GM12878 (cell line): Measurements from ENCODE around the gene COMT.

ENCODE experiments used
- CEBPB ChIP-seq, 2 experiments: fragments of 150-350 bp in 1 of 2; IDR thresholded peaks; 2 replicates each; pipeline ENCODE4 v1.6.1; 2012 to 2014; ENCODE audit warnings: low read depth in 2 of 2, low read length in 2 of 2, borderline replicate concordance in 1 of 2, inconsistent platforms in 1 of 2
- DPF2 ChIP-seq: fragments of 450-650 bp; IDR thresholded peaks from 2 replicates; pipeline ENCODE4 v1.6.1; 2017; ENCODE audit warnings: mild to moderate bottlenecking
- EZH2 ChIP-seq: IDR thresholded peaks from 2 replicates; pipeline ENCODE4 v1.6.1; 2012; ENCODE audit warnings: low read depth, mild to moderate bottlenecking, control low read depth, inconsistent platforms, low read length, borderline replicate concordance; ENCODE audit not compliant: control insufficient read depth
- POLR2A ChIP-seq: IDR thresholded peaks from 2 replicates; pipeline ENCODE4 v1.6.1; 2011; ENCODE audit warnings: low read depth, mild to moderate bottlenecking, low read length
- POLR2AphosphoS5 ChIP-seq: IDR thresholded peaks from 2 replicates; pipeline ENCODE4 v1.6.1; 2011; ENCODE audit warnings: mild to moderate bottlenecking, low read length, inconsistent platforms
- SIX5 ChIP-seq: IDR thresholded peaks from 2 replicates; pipeline ENCODE4 v1.6.1; 2011; ENCODE audit warnings: mild to moderate bottlenecking, low read depth, low read length, moderate library complexity; ENCODE audit not compliant: severe bottlenecking
- ZSCAN29 ChIP-seq: fragments of 450-650 bp; IDR thresholded peaks from 2 replicates; pipeline ENCODE4 v1.6.1; 2017; ENCODE audit warnings: mild to moderate bottlenecking, moderate library complexity
- TF ChIP-seq, protein P1 (sequence below): IDR thresholded peaks from 2 replicates; pipeline ENCODE4 v1.6.1; 2011; ENCODE audit warnings: mild to moderate bottlenecking, low read depth, low read length, moderate library complexity; ENCODE audit not compliant: insufficient replicate concordance
- TF ChIP-seq, protein P2 (sequence below): fragments of 450-650 bp; IDR thresholded peaks from 2 replicates; pipeline ENCODE4 v1.6.1; 2017; ENCODE audit warnings: borderline replicate concordance
- TF ChIP-seq, protein P3 (sequence below), 3 experiments: IDR thresholded peaks in 2 of 3; conservative IDR thresholded peaks in 1 of 3; 2 replicates each; pipeline ENCODE4 v1.5.1; 2011; ENCODE audit warnings: low read depth in 3 of 3, low read length in 3 of 3, mild to moderate bottlenecking in 3 of 3, control low read depth in 2 of 3, moderate library complexity in 2 of 3, inconsistent platforms in 1 of 3, mixed read lengths in 1 of 3; ENCODE audit not compliant: control insufficient read depth in 2 of 3, insufficient read depth in 1 of 3; ENCODE audit errors: extremely low read depth in 1 of 3

DNA sequence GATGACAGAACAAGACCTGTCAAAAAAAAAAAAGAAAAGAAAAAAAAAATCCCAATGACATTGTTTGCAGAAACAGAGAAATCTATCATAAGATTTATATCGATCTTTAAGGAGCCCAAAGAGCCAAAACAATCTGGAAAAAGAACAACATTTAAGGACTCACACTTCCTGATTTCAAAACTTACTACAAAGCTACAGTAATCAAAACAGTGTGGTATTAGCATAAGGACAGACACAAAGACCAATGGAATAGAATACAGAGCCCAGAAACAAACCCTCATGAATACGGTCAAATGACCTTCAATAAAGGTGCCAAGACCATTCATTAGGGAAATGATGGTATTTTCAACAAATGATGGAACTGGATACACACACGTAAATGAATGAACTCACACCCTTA is 62.9 kb downstream of the COMT start:
- TF ChIP-seq POLR2AphosphoS5 (no peak), DPF2 (no peak), EZH2 (no peak), POLR2A (no peak), CEBPB (IDR thresholded peaks at IDR 0.05; ENCODE audit: borderline replicate concordance in 1 of 2, low read depth in 2 of 2, low read length in 2 of 2) (no peak), SIX5 (no peak), ZSCAN29 (no peak)
- TF ChIP-seq, protein P1, sequence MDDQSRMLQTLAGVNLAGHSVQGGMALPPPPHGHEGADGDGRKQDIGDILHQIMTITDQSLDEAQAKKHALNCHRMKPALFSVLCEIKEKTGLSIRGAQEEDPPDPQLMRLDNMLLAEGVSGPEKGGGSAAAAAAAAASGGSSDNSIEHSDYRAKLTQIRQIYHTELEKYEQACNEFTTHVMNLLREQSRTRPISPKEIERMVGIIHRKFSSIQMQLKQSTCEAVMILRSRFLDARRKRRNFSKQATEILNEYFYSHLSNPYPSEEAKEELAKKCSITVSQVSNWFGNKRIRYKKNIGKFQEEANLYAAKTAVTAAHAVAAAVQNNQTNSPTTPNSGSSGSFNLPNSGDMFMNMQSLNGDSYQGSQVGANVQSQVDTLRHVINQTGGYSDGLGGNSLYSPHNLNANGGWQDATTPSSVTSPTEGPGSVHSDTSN: no peak
- TF ChIP-seq, protein P2, sequence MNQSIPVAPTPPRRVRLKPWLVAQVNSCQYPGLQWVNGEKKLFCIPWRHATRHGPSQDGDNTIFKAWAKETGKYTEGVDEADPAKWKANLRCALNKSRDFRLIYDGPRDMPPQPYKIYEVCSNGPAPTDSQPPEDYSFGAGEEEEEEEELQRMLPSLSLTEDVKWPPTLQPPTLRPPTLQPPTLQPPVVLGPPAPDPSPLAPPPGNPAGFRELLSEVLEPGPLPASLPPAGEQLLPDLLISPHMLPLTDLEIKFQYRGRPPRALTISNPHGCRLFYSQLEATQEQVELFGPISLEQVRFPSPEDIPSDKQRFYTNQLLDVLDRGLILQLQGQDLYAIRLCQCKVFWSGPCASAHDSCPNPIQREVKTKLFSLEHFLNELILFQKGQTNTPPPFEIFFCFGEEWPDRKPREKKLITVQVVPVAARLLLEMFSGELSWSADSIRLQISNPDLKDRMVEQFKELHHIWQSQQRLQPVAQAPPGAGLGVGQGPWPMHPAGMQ: no peak
- TF ChIP-seq, protein P3, sequence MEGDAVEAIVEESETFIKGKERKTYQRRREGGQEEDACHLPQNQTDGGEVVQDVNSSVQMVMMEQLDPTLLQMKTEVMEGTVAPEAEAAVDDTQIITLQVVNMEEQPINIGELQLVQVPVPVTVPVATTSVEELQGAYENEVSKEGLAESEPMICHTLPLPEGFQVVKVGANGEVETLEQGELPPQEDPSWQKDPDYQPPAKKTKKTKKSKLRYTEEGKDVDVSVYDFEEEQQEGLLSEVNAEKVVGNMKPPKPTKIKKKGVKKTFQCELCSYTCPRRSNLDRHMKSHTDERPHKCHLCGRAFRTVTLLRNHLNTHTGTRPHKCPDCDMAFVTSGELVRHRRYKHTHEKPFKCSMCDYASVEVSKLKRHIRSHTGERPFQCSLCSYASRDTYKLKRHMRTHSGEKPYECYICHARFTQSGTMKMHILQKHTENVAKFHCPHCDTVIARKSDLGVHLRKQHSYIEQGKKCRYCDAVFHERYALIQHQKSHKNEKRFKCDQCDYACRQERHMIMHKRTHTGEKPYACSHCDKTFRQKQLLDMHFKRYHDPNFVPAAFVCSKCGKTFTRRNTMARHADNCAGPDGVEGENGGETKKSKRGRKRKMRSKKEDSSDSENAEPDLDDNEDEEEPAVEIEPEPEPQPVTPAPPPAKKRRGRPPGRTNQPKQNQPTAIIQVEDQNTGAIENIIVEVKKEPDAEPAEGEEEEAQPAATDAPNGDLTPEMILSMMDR (IDR thresholded peaks at IDR 0.05 in 2 of 3, conservative IDR thresholded peaks at IDR 0.05 in 1 of 3; ENCODE audit: control insufficient read depth in 2 of 3, extremely low read depth in 1 of 3, insufficient read depth in 1 of 3, low read depth in 3 of 3, low read length in 3 of 3): no peak
